ENCODE data around the gene BTRC.

BTRC gene

DNA sequence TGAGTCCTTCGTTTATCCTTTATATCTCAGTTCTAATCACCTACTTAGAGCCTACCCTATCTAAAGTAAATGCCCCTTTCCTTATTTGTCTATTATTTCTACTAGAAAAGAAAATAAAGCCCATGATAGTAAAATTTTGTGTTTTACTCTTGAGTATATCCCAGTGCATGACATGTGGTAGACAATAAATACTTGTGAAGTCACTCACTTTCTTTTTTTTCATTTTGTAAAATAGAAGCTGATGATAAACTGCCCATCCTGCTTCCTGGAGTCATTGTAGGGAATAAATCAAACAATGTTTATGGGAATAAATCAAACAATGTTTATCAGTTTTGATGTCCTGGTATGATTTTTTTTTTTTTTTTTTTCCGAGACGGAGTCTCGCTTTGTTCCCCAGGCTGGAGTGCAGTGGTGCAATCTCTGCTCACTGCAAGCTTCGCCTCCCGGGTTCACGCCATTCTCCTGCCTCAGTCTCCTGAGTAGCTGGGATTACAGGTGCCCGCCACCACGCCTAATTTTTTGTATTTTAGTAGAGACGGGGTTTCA lies 36.1 kb downstream of the BTRC start:
- no peak overlapping the region for H3K4me3 ChIP-seq (ENCODE audit: low read depth, low read length)
- no peak for DNase-seq (ENCODE audit: low read depth)
- TF ChIP-seq, protein P1, sequence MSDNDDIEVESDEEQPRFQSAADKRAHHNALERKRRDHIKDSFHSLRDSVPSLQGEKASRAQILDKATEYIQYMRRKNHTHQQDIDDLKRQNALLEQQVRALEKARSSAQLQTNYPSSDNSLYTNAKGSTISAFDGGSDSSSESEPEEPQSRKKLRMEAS (IDR thresholded peaks at IDR 0.05; ENCODE audit: low read depth, low read length): no peak
- TF ChIP-seq MYC (IDR thresholded peaks at IDR 0.05; ENCODE audit: low read depth, low read length) (no peak), POLR2A (IDR thresholded peaks at IDR 0.05; ENCODE audit: extremely low read depth, insufficient read length) (no peak)
- TF ChIP-seq, protein P2, sequence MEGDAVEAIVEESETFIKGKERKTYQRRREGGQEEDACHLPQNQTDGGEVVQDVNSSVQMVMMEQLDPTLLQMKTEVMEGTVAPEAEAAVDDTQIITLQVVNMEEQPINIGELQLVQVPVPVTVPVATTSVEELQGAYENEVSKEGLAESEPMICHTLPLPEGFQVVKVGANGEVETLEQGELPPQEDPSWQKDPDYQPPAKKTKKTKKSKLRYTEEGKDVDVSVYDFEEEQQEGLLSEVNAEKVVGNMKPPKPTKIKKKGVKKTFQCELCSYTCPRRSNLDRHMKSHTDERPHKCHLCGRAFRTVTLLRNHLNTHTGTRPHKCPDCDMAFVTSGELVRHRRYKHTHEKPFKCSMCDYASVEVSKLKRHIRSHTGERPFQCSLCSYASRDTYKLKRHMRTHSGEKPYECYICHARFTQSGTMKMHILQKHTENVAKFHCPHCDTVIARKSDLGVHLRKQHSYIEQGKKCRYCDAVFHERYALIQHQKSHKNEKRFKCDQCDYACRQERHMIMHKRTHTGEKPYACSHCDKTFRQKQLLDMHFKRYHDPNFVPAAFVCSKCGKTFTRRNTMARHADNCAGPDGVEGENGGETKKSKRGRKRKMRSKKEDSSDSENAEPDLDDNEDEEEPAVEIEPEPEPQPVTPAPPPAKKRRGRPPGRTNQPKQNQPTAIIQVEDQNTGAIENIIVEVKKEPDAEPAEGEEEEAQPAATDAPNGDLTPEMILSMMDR (IDR thresholded peaks at IDR 0.05; ENCODE audit: low read depth, low read length): no peak

DNA sequence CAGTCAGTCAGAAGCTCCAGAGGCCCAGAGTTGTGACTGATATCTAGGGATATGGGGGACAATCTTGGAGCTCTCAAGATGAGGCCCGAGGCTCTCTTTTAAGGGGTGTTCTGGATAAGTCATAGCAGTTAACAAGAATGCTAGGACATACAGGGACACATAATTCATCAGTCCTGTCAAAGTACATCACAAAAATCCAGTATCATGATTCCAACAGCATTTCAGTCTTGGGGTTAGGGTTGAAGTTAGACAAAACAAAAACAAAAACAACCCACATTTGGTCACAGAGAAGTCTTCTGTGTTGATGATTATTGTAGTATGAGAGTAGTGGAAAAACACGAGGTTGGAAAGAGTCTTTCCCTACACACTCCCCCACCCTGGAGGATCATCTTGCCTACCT lies 39.4 kb downstream of the BTRC start:
- TF ChIP-seq, protein P2 (IDR thresholded peaks at IDR 0.05; ENCODE audit: low read depth, low read length): no peak
- TF ChIP-seq, protein P1 (IDR thresholded peaks at IDR 0.05; ENCODE audit: low read depth, low read length): no peak
- TF ChIP-seq POLR2A (IDR thresholded peaks at IDR 0.05; ENCODE audit: extremely low read depth, insufficient read length) (no peak), MYC (IDR thresholded peaks at IDR 0.05; ENCODE audit: low read depth, low read length) (no peak)
- DNase-seq (ENCODE audit: low read depth): no peak
- H3K4me3 ChIP-seq (ENCODE audit: low read depth, low read length): no peak overlapping the region

DNA sequence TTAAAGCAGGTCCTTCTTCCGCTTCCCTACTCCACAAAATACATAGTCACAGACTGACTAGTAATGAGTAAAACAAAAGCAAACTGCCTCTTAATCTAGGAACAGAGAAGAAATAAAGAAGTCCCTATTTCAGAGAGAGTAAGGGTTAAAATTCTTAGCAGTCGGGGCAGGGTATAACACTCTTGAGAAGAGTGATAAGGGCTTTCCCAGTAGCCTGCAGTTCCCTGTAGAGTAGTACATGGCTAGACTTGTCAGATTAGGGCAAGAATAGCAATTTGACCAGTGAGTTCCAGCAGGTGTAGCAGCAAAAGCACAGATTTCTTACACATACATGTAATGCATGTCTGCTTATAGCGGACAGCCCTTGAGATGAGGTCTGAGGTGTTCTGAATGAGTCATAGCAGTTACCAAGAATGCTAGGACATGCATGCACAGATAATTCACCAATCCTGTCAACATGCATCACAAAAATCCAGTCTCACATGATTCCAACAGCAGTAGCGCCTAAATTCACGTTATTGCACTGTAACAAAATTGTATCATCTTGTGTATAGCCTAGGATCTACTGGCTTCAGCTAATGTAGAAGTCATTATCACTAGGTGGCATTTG lies 40.7 kb downstream of the BTRC start:
- no peak overlapping the region for H3K4me3 ChIP-seq (ENCODE audit: low read depth, low read length)
- DNase-seq (ENCODE audit: low read depth): no peak
- TF ChIP-seq POLR2A (IDR thresholded peaks at IDR 0.05; ENCODE audit: extremely low read depth, insufficient read length) (no peak), MYC (IDR thresholded peaks at IDR 0.05; ENCODE audit: low read depth, low read length) (no peak)
- TF ChIP-seq, protein P1 (IDR thresholded peaks at IDR 0.05; ENCODE audit: low read depth, low read length): no peak
- TF ChIP-seq, protein P2 (IDR thresholded peaks at IDR 0.05; ENCODE audit: low read depth, low read length): no peak

DNA sequence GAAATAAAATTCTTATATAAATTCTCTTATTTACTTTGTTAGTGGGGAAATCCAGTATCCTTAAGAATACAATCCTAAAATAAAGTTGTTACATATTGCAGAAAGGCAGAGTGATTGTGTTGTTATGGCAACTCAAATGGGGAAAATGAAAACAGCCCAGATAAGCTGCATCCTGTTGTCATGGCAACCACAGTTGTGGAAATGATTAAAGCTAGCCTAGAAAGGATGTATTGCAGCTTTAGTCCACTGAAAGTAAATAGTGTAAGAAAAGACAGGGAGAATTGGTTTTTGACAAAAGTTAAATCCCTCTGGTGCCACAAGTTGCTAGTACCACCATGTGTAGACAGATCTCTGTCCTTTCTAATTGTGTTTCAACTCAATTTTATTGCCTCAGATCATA lies 43.2 kb downstream of the BTRC start:
- DNase-seq (ENCODE audit: low read depth): peak; percentile 22
- no peak for TF ChIP-seq MYC (IDR thresholded peaks at IDR 0.05; ENCODE audit: low read depth, low read length)
- TF ChIP-seq, protein P1 (IDR thresholded peaks at IDR 0.05; ENCODE audit: low read depth, low read length): no peak
- TF ChIP-seq POLR2A (IDR thresholded peaks at IDR 0.05; ENCODE audit: extremely low read depth, insufficient read length): no peak
- TF ChIP-seq, protein P2 (IDR thresholded peaks at IDR 0.05; ENCODE audit: low read depth, low read length): no peak
- H3K4me3 ChIP-seq (ENCODE audit: low read depth, low read length): no peak overlapping the region

DNA sequence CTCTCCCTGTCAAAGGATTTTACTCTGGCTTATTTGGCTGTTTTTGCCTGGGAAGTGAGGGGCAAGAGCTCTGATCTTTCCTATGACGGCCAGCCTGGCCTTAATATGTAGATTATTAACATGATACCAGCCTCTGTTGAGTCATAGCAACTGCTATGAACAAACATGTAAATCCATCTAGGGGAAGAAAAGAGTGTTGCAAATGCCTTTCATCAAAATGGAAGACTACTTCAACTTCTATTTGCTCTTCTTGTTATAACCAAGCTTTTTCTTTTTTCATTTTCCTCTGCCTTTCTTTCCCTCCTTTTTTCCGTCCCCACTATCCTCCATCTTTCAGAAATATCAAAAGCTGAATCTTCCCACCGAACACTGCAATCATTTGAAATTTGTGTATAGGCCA lies 46.6 kb downstream of the BTRC start:
- H3K4me3 ChIP-seq (ENCODE audit: low read depth, low read length): no peak overlapping the region
- no peak for DNase-seq (ENCODE audit: low read depth)
- TF ChIP-seq MYC (IDR thresholded peaks at IDR 0.05; ENCODE audit: low read depth, low read length) (no peak), POLR2A (IDR thresholded peaks at IDR 0.05; ENCODE audit: extremely low read depth, insufficient read length) (no peak)
- TF ChIP-seq, protein P1 (IDR thresholded peaks at IDR 0.05; ENCODE audit: low read depth, low read length): no peak
- TF ChIP-seq, protein P2 (IDR thresholded peaks at IDR 0.05; ENCODE audit: low read depth, low read length): no peak

Data from NB4 (cell line).